Esophagus muscularis mucosa (tissue), 4 donors: Measurements from ENCODE around the gene PDK2. TPM values are rescaled to one million over a fixed set of nuclear protein-coding genes. Genes with fewer than 3 reads are reported as not detected.

Experiments used
- DNase-seq: peaks from one replicate; pipeline ENCODE4 v3.0.0-alpha.2; 2017; ENCODE audit errors: extremely low spot score
- H3K27ac ChIP-seq, 4 donors: fragments of 200-600 bp; sonication (generic); replicated peaks in 1 of 4; 1 replicate in 3 of 4; 2 replicates in 1 of 4; pipeline ENCODE4 v1.5.1; 2016 to 2019; ENCODE audit warnings: mild to moderate bottlenecking in 1 of 4
- H3K27me3 ChIP-seq, 4 donors: fragments of 200-600 bp; sonication (generic); one replicate each; pipeline versions ENCODE4 v1.5.1 to v1.6.0; 2016 to 2019
- H3K36me3 ChIP-seq, 4 donors: fragments of 200-600 bp; sonication (generic); one replicate each; pipeline ENCODE4 v1.5.1; 2016 to 2019
- H3K4me1 ChIP-seq, 4 donors: fragments of 200-600 bp; sonication (generic); one replicate each; pipeline ENCODE4 v1.5.1; 2016 to 2019
- H3K4me3 ChIP-seq, 4 donors: fragments of 200-600 bp; sonication (generic); 1 replicate in 2 of 4; 2 replicates in 2 of 4; pipeline ENCODE4 v1.5.1; 2016 to 2019; ENCODE audit warnings: mild to moderate bottlenecking in 4 of 4, moderate library complexity in 1 of 4
- H3K9me3 ChIP-seq, 4 donors: fragments of 200-600 bp; sonication (generic); 1 replicate in 3 of 4; 2 replicates in 1 of 4; pipeline ENCODE4 v1.5.1; 2016 to 2019
- CTCF ChIP-seq, 3 experiments: fragments of 200-600 bp in 2 of 3; fragments of 450-650 bp in 1 of 3; sonication (generic) in 2 of 3; IDR thresholded peaks; one replicate each; pipeline ENCODE4 v1.5.1; 2017 to 2019; ENCODE audit warnings: antibody characterized with exemption in 3 of 3, mild to moderate bottlenecking in 2 of 3, moderate library complexity in 1 of 3
- EP300 ChIP-seq: sonication (generic); formaldehyde crosslinking; IDR thresholded peaks from one replicate; pipeline ENCODE4 v1.6.1; 2017; ENCODE audit warnings: antibody characterized with exemption
- POLR2A ChIP-seq: fragments of 450-650 bp; IDR thresholded peaks from one replicate; pipeline ENCODE4 v1.6.1; 2017; ENCODE audit warnings: antibody characterized with exemption, moderate library complexity, mild to moderate bottlenecking, low read depth
- POLR2AphosphoS5 ChIP-seq, 2 donors: sonication (generic); formaldehyde crosslinking; IDR thresholded peaks; one replicate each; pipeline ENCODE4 v1.6.1; 2017; ENCODE audit warnings: antibody characterized with exemption in 2 of 2
- WGBS: methylation state at CpG from one replicate; pipeline ENCODE4 v1.1.5; 2018; 5-methylcytosine and 5-hydroxymethylcytosine counted together
- intact Hi-C: fragments of 100-400 bp; cut with DNase I; formaldehyde crosslinking; loops from one replicate; pipeline ENCODE4 v1.15.1; 2023
- total RNA-seq, 4 donors: library from RNA; depleted of rRNA; stranded (reverse); fragments of >200 nt; gene quantifications; one replicate each; pipeline versions ENCODE4 v1.1.0 to v1.2.1, GENCODE V29; 2016

PDK2 gene
- total RNA-seq, 4 donors from 2014 or later, result 31.6 to 118 (median 61.4) TPM

DNA sequence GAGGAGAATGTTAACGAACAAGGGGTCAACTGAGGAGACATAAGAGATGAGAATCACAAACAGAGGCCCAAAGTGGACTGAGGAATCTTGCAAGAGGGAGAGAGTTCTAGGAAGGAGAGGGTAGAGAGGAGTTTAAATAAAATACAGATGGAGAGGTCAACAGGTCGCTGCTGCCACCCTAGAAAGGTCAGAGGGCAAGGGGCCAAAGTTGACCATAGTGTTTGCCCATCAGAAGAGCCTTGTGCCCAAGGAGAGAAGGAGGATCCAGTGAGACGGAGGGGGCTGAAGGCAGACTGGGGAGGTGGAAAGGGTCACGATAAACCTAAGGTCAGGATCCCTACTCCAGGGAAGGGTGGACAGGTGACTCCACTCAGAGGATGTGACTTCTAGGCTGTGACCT is 46.2 kb upstream of the PDK2 start:
- no peaks in the 10 kb centered on the region for H3K27me3 ChIP-seq
- peaks cover 19 to 49% (median 46%) of the 10 kb centered on the region in 4 donors for H3K4me1 ChIP-seq
- no peak for DNase-seq
- TF ChIP-seq POLR2A, result no peak
- TF ChIP-seq EP300, result no peak
- TF ChIP-seq CTCF (IDR thresholded peaks at IDR 0.05), result no peak
- no peak for TF ChIP-seq POLR2AphosphoS5 (IDR thresholded peaks at IDR 0.05)
- intact Hi-C loops, result no loop called here
- H3K9me3 ChIP-seq, result no peaks in the 10 kb centered on the region
- 80% methylated on average over 4 of the region's 4 CpGs for WGBS
- H3K36me3 ChIP-seq, result no peaks in the 10 kb centered on the region
- no peak overlapping the region for H3K4me3 ChIP-seq
- no peak overlapping the region for H3K27ac ChIP-seq

DNA sequence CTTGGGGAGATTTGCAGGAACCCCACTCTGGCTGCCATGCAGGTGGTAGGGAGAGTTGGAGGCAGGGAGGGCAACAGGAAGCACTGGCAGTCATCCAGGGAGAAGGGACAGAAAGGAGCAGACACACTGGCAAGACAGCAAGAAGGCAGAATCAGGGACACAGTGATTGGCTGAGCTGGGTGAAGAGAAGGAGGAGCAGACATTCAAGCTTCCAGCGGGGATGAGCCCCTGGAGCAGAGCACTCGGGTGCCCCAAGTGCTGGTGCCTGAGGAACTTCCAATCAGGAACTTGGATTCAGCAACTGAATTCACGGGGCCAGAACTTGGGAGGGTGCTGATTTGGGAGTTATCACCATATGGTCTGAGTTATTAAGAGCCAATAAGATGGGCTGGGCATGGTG is 45.5 kb upstream of the PDK2 start:
- no peaks in the 10 kb centered on the region for H3K27me3 ChIP-seq
- WGBS, result 66% methylated on average over 3 of the region's 3 CpGs
- no peak overlapping the region for H3K4me3 ChIP-seq
- TF ChIP-seq POLR2A (no peak), POLR2AphosphoS5 (IDR thresholded peaks at IDR 0.05) (no peak), CTCF (IDR thresholded peaks at IDR 0.05) (no peak), EP300 (no peak)
- peaks cover 18 to 49% (median 47%) of the 10 kb centered on the region in 4 donors for H3K4me1 ChIP-seq
- DNase-seq, result no peak
- no peaks in the 10 kb centered on the region for H3K9me3 ChIP-seq
- intact Hi-C loops, result no loop called here
- H3K27ac ChIP-seq, result no peak overlapping the region
- no peaks in the 10 kb centered on the region for H3K36me3 ChIP-seq

DNA sequence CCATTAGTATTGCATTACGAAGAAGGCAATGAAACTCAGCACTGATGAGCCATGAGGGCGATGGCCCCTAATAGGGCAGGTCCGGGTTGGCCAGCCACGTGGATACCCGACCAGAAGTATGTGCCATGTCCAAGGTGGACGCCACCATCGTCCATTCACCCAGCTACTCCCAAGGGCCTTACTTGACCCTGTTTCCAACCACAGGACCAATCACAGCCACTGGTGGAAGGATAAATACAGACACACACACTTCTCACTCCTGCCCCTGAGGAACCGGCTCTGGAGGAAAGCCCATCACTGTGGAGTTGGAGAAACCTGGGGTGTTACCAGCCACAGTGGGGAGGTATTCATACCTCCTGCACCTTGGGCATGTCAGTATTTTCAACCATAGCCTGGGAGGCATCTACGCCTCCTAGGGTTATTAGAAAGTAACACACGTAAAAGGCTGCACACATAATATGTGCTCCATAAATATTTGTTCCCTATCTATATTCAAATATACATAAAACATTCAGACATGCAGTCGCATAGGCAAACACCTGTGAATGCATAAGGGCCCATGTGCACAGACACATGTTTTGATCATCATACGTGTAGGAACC is 44.6 kb upstream of the PDK2 start:
- Histone ChIP-seq H3K27ac (no peak overlapping the region), H3K27me3 (no peaks in the 10 kb centered on the region), H3K4me1 (peaks cover 11 to 50% (median 47%) of the 10 kb centered on the region in 4 donors), H3K4me3 (no peak overlapping the region), H3K36me3 (no peaks in the 10 kb centered on the region), H3K9me3 (no peaks in the 10 kb centered on the region)
- intact Hi-C loops, result no loop called here
- 98% methylated on average over 12 of the region's 12 CpGs for WGBS
- TF ChIP-seq EP300 (no peak), POLR2A (no peak), CTCF (IDR thresholded peaks at IDR 0.05) (no peak), POLR2AphosphoS5 (IDR thresholded peaks at IDR 0.05) (no peak)
- DNase-seq, result no peak

GRCh38 chr17:50051082-50051576 is 44.0 kb upstream of the PDK2 start:
- Histone ChIP-seq H3K4me3 (no peak overlapping the region), H3K4me1 (peaks cover 11 to 49% (median 46%) of the 10 kb centered on the region in 4 donors), H3K36me3 (no peaks in the 10 kb centered on the region), H3K9me3 (no peaks in the 10 kb centered on the region), H3K27me3 (no peaks in the 10 kb centered on the region), H3K27ac (no peak overlapping the region)
- no peak for DNase-seq
- intact Hi-C loops, result no loop called here
- WGBS, result 71% methylated on average over 4 of the region's 4 CpGs
- no peak for TF ChIP-seq POLR2AphosphoS5 (IDR thresholded peaks at IDR 0.05)
- TF ChIP-seq EP300, result no peak
- no peak for TF ChIP-seq POLR2A
- no peak for TF ChIP-seq CTCF (IDR thresholded peaks at IDR 0.05)

DNA sequence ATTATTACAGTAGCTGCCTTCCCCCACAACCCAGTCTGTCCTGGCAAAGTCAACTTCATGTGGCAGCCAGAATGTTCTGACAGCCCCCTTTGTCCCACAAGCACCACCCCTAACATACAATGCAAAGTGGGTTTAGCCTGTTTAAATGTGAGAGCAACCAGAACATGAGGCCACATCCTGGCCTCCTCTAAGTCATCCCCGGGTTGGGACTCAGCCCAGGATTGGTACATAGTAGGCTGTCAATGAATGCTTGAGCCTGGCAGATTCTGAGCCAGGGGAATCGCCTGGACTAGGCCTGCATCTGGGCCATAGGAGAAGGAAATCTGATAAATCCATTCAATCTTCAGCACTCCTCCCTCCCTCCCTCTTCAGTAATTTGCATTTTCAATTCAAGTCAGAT is 43.5 kb upstream of the PDK2 start:
- no peak for TF ChIP-seq CTCF (IDR thresholded peaks at IDR 0.05)
- no peak for TF ChIP-seq POLR2AphosphoS5 (IDR thresholded peaks at IDR 0.05)
- TF ChIP-seq EP300, result no peak
- TF ChIP-seq POLR2A, result no peak
- intact Hi-C loops, result no loop called here
- 75% methylated on average over 2 of the region's 2 CpGs for WGBS
- Histone ChIP-seq H3K27me3 (no peaks in the 10 kb centered on the region), H3K4me3 (no peak overlapping the region), H3K9me3 (no peaks in the 10 kb centered on the region), H3K27ac (no peak overlapping the region), H3K36me3 (no peaks in the 10 kb centered on the region), H3K4me1 (peaks cover 13 to 49% (median 49%) of the 10 kb centered on the region in 4 donors)
- DNase-seq, result no peak
